T-helper 22 cell (primary cell): ENCODE results near the gene ACKR1.

Source experiments
- DNase-seq: peaks from one replicate; pipeline ENCODE4 v3.0.0-alpha.2; 2020; ENCODE audit warnings: low read depth

The ACKR1 gene

GRCh38 chr1:159187647-159188374 lies 16.9 kb upstream of the ACKR1 start:
- no peak for DNase-seq

GRCh38 chr1:159188375-159188788 lies 16.3 kb upstream of the ACKR1 start:
- no peak for DNase-seq

GRCh38 chr1:159190441-159190840 lies 14.2 kb upstream of the ACKR1 start:
- no peak for DNase-seq

- no peak for DNase-seq
Measured at GRCh38 chr1:159196543-159196942, 8.1 kb upstream of the ACKR1 start.

GRCh38 chr1:159197561-159198557 lies 6.8 kb upstream of the ACKR1 start:
- no peak for DNase-seq

GRCh38 chr1:159199901-159200300 lies 4.8 kb upstream of the ACKR1 start:
- DNase-seq: no peak

GRCh38 chr1:159200769-159201168 lies 3.9 kb upstream of the ACKR1 start:
- DNase-seq: no peak

GRCh38 chr1:159201642-159202041 lies 3.0 kb upstream of the ACKR1 start:
- DNase-seq: no peak

- no peak for DNase-seq
Measured at GRCh38 chr1:159203610-159204009, 1.1 kb upstream of the ACKR1 start.

GRCh38 chr1:159205225-159205624 lies 550 bp downstream of the ACKR1 start:
- no peak for DNase-seq

- DNase-seq: no peak
Measured at GRCh38 chr1:159206110-159206509, 1.4 kb downstream of the ACKR1 start.

- DNase-seq: no peak
Measured at GRCh38 chr1:159207080-159207479, 2.4 kb downstream of the ACKR1 start.

- DNase-seq: no peak
Measured at GRCh38 chr1:159207774-159208173, 3.1 kb downstream of the ACKR1 start.

- DNase-seq: no peak
Measured at GRCh38 chr1:159208175-159208825, 3.6 kb downstream of the ACKR1 start.

- no peak for DNase-seq
Measured at GRCh38 chr1:159209061-159209460, 4.4 kb downstream of the ACKR1 start.

GRCh38 chr1:159211331-159212136 lies 6.9 kb downstream of the ACKR1 start:
- no peak for DNase-seq

GRCh38 chr1:159212596-159212995 lies 7.9 kb downstream of the ACKR1 start:
- no peak for DNase-seq

- no peak for DNase-seq
Measured at GRCh38 chr1:159214149-159214760, 9.6 kb downstream of the ACKR1 start.

GRCh38 chr1:159218649-159219636 lies 14.3 kb downstream of the ACKR1 start:
- DNase-seq: no peak
